ENCODE data around the gene FBXL5.

GRCh38 chr4:15651676-15652075 is 3.5 kb downstream of the FBXL5 start:
- no peak for TF ChIP-seq CTCF (IDR thresholded peaks at IDR 0.05)
- TF ChIP-seq POLR2AphosphoS5 (IDR thresholded peaks at IDR 0.05): no peak
- no peak for TF ChIP-seq POLR2A (IDR thresholded peaks at IDR 0.05)
